WTC11 (cell line): ENCODE measurements around the gene ASB2. TPM values are rescaled to one million over a fixed set of nuclear protein-coding genes. Genes with fewer than 3 reads are reported as not detected.

Experiments used
- ATAC-seq: fragments of 200-7000 bp; cut with Tn5 transposase; 2 replicates; pipeline ENCODE4 v1.10.0; 2021; ENCODE audit warnings: mild to moderate bottlenecking, moderate library complexity
- CTCF ChIA-PET: fragments of 300-600 bp; sonication (Branson Sonifier 250); formaldehyde crosslinking; loops from one replicate; lab custom pipeline; 2021; ENCODE audit warnings: antibody characterized with exemption; lab: Charles Lee
- POLR2A ChIA-PET: fragments of 350-600 bp; sonication (Branson Sonifier 250); formaldehyde crosslinking; loops from one replicate; lab custom pipeline; 2021; ENCODE audit warnings: antibody characterized with exemption; lab: Charles Lee
- DNase-seq: peaks from one replicate; pipeline ENCODE4 v3.0.0; 2021; ENCODE audit warnings: low spot score
- H3K27ac Mint-ChIP-seq: 2 replicates; pipeline ENCODE4 v1.8.0; 2021; ENCODE audit warnings: mixed read lengths
- H3K27me3 Mint-ChIP-seq: 2 replicates; pipeline ENCODE4 v1.8.0; 2021; ENCODE audit warnings: low read depth, mild to moderate bottlenecking, moderate library complexity, mixed read lengths
- H3K36me3 Mint-ChIP-seq: 2 replicates; pipeline ENCODE4 v1.8.0; 2021; ENCODE audit warnings: mixed read lengths
- H3K4me1 Mint-ChIP-seq: 2 replicates; pipeline ENCODE4 v1.8.0; 2022; ENCODE audit warnings: mixed read lengths
- H3K4me3 Mint-ChIP-seq: 2 replicates; pipeline ENCODE4 v1.8.0; 2021; ENCODE audit warnings: mild to moderate bottlenecking, moderate library complexity, mixed read lengths
- H3K9me3 Mint-ChIP-seq: 2 replicates; pipeline ENCODE4 v1.8.0; 2021; ENCODE audit warnings: mixed read lengths
- AR ChIP-seq: fragments of 250-450 bp; sonication (Bioruptor Pico); IDR thresholded peaks from 2 replicates; pipeline ENCODE4 v1.9.0; 2021; ENCODE audit warnings: mild to moderate bottlenecking
- ATF2 ChIP-seq: sonication (generic); formaldehyde crosslinking; IDR thresholded peaks from 2 replicates; pipeline ENCODE4 v1.8.1; 2022; ENCODE audit warnings: low read depth, missing genetic modification reagents, borderline replicate concordance
- ATF6 ChIP-seq: sonication (generic); formaldehyde crosslinking; IDR thresholded peaks from 2 replicates; pipeline ENCODE4 v1.8.1; 2023; ENCODE audit warnings: mild to moderate bottlenecking, missing genetic modification reagents
- ETV6 ChIP-seq: sonication (generic); formaldehyde crosslinking; IDR thresholded peaks from 2 replicates; pipeline ENCODE4 v1.8.1; 2022; ENCODE audit warnings: mild to moderate bottlenecking, missing genetic modification reagents
- FOXP1 ChIP-seq: sonication (generic); formaldehyde crosslinking; IDR thresholded peaks from 2 replicates; pipeline ENCODE4 v1.8.0; 2022; ENCODE audit warnings: missing genetic modification reagents, mild to moderate bottlenecking, moderate library complexity, borderline replicate concordance
- GTF2I ChIP-seq: fragments of 250-450 bp; sonication (Bioruptor Pico); conservative IDR thresholded peaks from 2 replicates; pipeline ENCODE4 v1.4.0; 2021; ENCODE audit warnings: mild to moderate bottlenecking
- JUN ChIP-seq: sonication (generic); formaldehyde crosslinking; IDR thresholded peaks from 2 replicates; pipeline ENCODE4 v1.8.0; 2023; ENCODE audit warnings: mild to moderate bottlenecking, missing genetic modification reagents
- KAT7 ChIP-seq: sonication (generic); formaldehyde crosslinking; IDR thresholded peaks from 2 replicates; pipeline ENCODE4 v1.8.1; 2023; ENCODE audit warnings: missing genetic modification reagents, mild to moderate bottlenecking, borderline replicate concordance
- MXD4 ChIP-seq: fragments of 250-450 bp; sonication (Bioruptor Pico); IDR thresholded peaks from 2 replicates; pipeline ENCODE4 v1.8.0; 2021; ENCODE audit warnings: mild to moderate bottlenecking, moderate library complexity, borderline replicate concordance
- NFATC4 ChIP-seq: fragments of 250-450 bp; sonication (Bioruptor Pico); IDR thresholded peaks from 2 replicates; pipeline ENCODE4 v1.9.0; 2021; ENCODE audit warnings: mild to moderate bottlenecking
- NFYB ChIP-seq: sonication (generic); formaldehyde crosslinking; conservative IDR thresholded peaks from 2 replicates; pipeline ENCODE4 v1.8.0; 2022; ENCODE audit warnings: low read depth, missing genetic modification reagents
- NR2C2 ChIP-seq: sonication (generic); formaldehyde crosslinking; IDR thresholded peaks from 2 replicates; pipeline ENCODE4 v1.8.0; 2022; ENCODE audit warnings: mild to moderate bottlenecking, missing genetic modification reagents
- TCF7 ChIP-seq: sonication (generic); formaldehyde crosslinking; IDR thresholded peaks from 2 replicates; pipeline ENCODE4 v1.8.0; 2022; ENCODE audit warnings: mild to moderate bottlenecking, low read depth, missing genetic modification reagents, moderate library complexity
- USF1 ChIP-seq: sonication (generic); formaldehyde crosslinking; IDR thresholded peaks from 2 replicates; pipeline ENCODE4 v1.8.0; 2022; ENCODE audit warnings: mild to moderate bottlenecking, missing genetic modification reagents
- ZNF416 ChIP-seq: fragments of 250-450 bp; sonication (Bioruptor Pico); IDR thresholded peaks from 2 replicates; pipeline ENCODE4 v1.9.0; 2021; ENCODE audit warnings: mild to moderate bottlenecking, inconsistent platforms
- ZSCAN18 ChIP-seq: fragments of 250-450 bp; sonication (Bioruptor Pico); IDR thresholded peaks from 2 replicates; pipeline ENCODE4 v2.1.2; 2022; ENCODE audit warnings: mild to moderate bottlenecking, moderate library complexity
- total RNA-seq: library from RNA; stranded (reverse); gene quantifications from 3 replicates; pipeline ENCODE4 v1.2.3, GENCODE V29; 2021
- TF ChIP-seq, protein P1 (sequence below): sonication (generic); formaldehyde crosslinking; IDR thresholded peaks from 2 replicates; pipeline ENCODE4 v1.8.0; 2022; ENCODE audit warnings: mild to moderate bottlenecking, missing genetic modification reagents
- TF ChIP-seq, protein P2 (sequence below): sonication (generic); formaldehyde crosslinking; IDR thresholded peaks from 2 replicates; pipeline ENCODE4 v1.8.1; 2023; ENCODE audit warnings: mild to moderate bottlenecking, missing genetic modification reagents, moderate library complexity
- TF ChIP-seq, protein P3 (sequence below): sonication (generic); formaldehyde crosslinking; IDR thresholded peaks from 2 replicates; pipeline ENCODE4 v1.8.0; 2022; ENCODE audit warnings: mild to moderate bottlenecking, missing genetic modification reagents
- TF ChIP-seq, protein P4 (sequence below): sonication (generic); formaldehyde crosslinking; IDR thresholded peaks from 2 replicates; pipeline ENCODE4 v1.8.0; 2023; ENCODE audit warnings: missing genetic modification reagents

ASB2 gene
- total RNA-seq, 1 experiment from 2014 or later = 0.37 TPM

- H3K4me3 Mint-ChIP-seq = no peak overlapping the region
- TF ChIP-seq, protein P1, sequence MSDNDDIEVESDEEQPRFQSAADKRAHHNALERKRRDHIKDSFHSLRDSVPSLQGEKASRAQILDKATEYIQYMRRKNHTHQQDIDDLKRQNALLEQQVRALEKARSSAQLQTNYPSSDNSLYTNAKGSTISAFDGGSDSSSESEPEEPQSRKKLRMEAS (CRISPR knock-in tag) = no peak
- no peak for TF ChIP-seq ZNF416 (CRISPR knock-in tag)
- no peak for TF ChIP-seq ATF2
- no peak for TF ChIP-seq ATF6 (CRISPR knock-in tag)
- no peak for TF ChIP-seq GTF2I (CRISPR knock-in tag)
- TF ChIP-seq TCF7 (CRISPR knock-in tag) = no peak
- TF ChIP-seq, protein P2, sequence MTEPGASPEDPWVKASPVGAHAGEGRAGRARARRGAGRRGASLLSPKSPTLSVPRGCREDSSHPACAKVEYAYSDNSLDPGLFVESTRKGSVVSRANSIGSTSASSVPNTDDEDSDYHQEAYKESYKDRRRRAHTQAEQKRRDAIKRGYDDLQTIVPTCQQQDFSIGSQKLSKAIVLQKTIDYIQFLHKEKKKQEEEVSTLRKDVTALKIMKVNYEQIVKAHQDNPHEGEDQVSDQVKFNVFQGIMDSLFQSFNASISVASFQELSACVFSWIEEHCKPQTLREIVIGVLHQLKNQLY = no peak
- no peak for TF ChIP-seq MXD4 (CRISPR knock-in tag)
- no peak for TF ChIP-seq ETV6 (CRISPR knock-in tag)
- TF ChIP-seq NFYB (CRISPR knock-in tag) = no peak
- no peak for TF ChIP-seq FOXP1 (CRISPR knock-in tag)
- TF ChIP-seq, all 79 proteins: peak for 0
- POLR2A ChIA-PET = no interaction called here
- Mint-ChIP-seq H3K36me3 (no peaks in the 10 kb centered on the region), H3K27ac (no peak overlapping the region), H3K9me3 (no peaks in the 10 kb centered on the region), H3K4me1 (peaks cover 17% of the 10 kb centered on the region), H3K27me3 (no peaks in the 10 kb centered on the region; the same call in 1 of the 2 replicates)
- CTCF ChIA-PET = interaction anchor here (1.0 kb wide), 1 partner anchor 211 kb away, joined by 4 read pairs; no protein-coding TSS in a partner anchor
- ATAC-seq = no peak
- no peak for DNase-seq
Observed at GRCh38 chr14:93898731-93899130, 77.6 kb downstream of the ASB2 start.

GRCh38 chr14:93898081-93898611, 78.2 kb downstream of the ASB2 start:
- no peaks in the 10 kb centered on the region; the same call in 1 of the 2 replicates for H3K27me3 Mint-ChIP-seq
- ATAC-seq (no peak), DNase-seq (no peak)
- no peak overlapping the region for H3K4me3 Mint-ChIP-seq
- CTCF ChIA-PET = interaction anchor here (1.0 kb wide), 1 partner anchor 210 kb away, joined by 4 read pairs; no protein-coding TSS in a partner anchor
- peaks cover 22% of the 10 kb centered on the region for H3K4me1 Mint-ChIP-seq
- H3K9me3 Mint-ChIP-seq = no peaks in the 10 kb centered on the region
- H3K36me3 Mint-ChIP-seq = no peaks in the 10 kb centered on the region
- H3K27ac Mint-ChIP-seq = no peak overlapping the region
- POLR2A ChIA-PET = no interaction called here
- TF ChIP-seq ZSCAN18 (CRISPR knock-in tag) = no peak
- no peak for TF ChIP-seq KAT7 (CRISPR knock-in tag)
- no peak for TF ChIP-seq JUN
- TF ChIP-seq, protein P3, sequence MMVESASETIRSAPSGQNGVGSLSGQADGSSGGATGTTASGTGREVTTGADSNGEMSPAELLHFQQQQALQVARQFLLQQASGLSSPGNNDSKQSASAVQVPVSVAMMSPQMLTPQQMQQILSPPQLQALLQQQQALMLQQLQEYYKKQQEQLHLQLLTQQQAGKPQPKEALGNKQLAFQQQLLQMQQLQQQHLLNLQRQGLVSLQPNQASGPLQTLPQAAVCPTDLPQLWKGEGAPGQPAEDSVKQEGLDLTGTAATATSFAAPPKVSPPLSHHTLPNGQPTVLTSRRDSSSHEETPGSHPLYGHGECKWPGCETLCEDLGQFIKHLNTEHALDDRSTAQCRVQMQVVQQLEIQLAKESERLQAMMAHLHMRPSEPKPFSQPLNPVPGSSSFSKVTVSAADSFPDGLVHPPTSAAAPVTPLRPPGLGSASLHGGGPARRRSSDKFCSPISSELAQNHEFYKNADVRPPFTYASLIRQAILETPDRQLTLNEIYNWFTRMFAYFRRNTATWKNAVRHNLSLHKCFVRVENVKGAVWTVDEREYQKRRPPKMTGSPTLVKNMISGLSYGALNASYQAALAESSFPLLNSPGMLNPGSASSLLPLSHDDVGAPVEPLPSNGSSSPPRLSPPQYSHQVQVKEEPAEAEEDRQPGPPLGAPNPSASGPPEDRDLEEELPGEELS (CRISPR knock-in tag) = no peak
- no peak for TF ChIP-seq FOXP1 (CRISPR knock-in tag)
- no peak for TF ChIP-seq NR2C2 (CRISPR knock-in tag)
- TF ChIP-seq AR (CRISPR knock-in tag) = no peak
- TF ChIP-seq USF1 (CRISPR knock-in tag) = no peak
- TF ChIP-seq, protein P4, sequence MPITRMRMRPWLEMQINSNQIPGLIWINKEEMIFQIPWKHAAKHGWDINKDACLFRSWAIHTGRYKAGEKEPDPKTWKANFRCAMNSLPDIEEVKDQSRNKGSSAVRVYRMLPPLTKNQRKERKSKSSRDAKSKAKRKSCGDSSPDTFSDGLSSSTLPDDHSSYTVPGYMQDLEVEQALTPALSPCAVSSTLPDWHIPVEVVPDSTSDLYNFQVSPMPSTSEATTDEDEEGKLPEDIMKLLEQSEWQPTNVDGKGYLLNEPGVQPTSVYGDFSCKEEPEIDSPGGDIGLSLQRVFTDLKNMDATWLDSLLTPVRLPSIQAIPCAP (CRISPR knock-in tag) = no peak
- no peak for TF ChIP-seq NFATC4
